Lower leg skin (tissue), 3 donors: Measurements from ENCODE around the gene FAM83G.

Experiments used
- CTCF ChIP-seq, 3 donors: fragments of 450-650 bp; IDR thresholded peaks; one replicate each; pipeline ENCODE4 v1.5.1; 2016; ENCODE audit warnings: antibody characterized with exemption in 3 of 3, mild to moderate bottlenecking in 3 of 3, moderate library complexity in 2 of 3
- POLR2A ChIP-seq, 2 donors: fragments of 450-650 bp; IDR thresholded peaks; one replicate each; pipeline ENCODE4 v1.6.1; 2016 to 2017; ENCODE audit warnings: antibody characterized with exemption in 2 of 2, mild to moderate bottlenecking in 1 of 2, moderate library complexity in 1 of 2

- TF ChIP-seq CTCF (IDR thresholded peaks at IDR 0.05) (no peak), POLR2A (IDR thresholded peaks at IDR 0.05) (no peak)
Measured at GRCh38 chr17:18968945-18969887, 35.3 kb downstream of the FAM83G start.
